OCI-LY3 (cell line): ENCODE results near the gene SFSWAP.

Experiments
- H2AFZ ChIP-seq: fragments of 200-600, 300-600 bp; shearing (Covaris generic); 2 replicates; pipeline ENCODE4 v1.6.0; 2014; ENCODE audit warnings: antibody characterized with exemption, low read depth, low read length
- H3K27ac ChIP-seq: fragments of 200-600, 300-600 bp; sonication (generic); 2 replicates; pipeline ENCODE4 v1.5.1; 2014; ENCODE audit warnings: mild to moderate bottlenecking, low read length, moderate library complexity, mixed read lengths
- H3K27me3 ChIP-seq: fragments of 200-600, 300-600 bp; sonication (generic); 2 replicates; pipeline ENCODE4 v1.6.1; 2014; ENCODE audit warnings: low read depth, low read length, mixed read lengths
- H3K36me3 ChIP-seq: fragments of 200-600, 300-600 bp; sonication (generic); replicated peaks from 2 replicates; pipeline ENCODE3; 2014; ENCODE audit warnings: low read depth, low read length, mixed read lengths
- H3K4me1 ChIP-seq: fragments of 300-600, 200-600 bp; sonication (generic); 2 replicates; pipeline ENCODE4 v1.6.1; 2014; ENCODE audit warnings: low read length, mixed read lengths
- H3K4me2 ChIP-seq: fragments of 200-600, 300-600 bp; sonication (generic); 2 replicates; pipeline ENCODE4 v1.6.1; 2014; ENCODE audit warnings: low read length, mixed read lengths
- H3K4me3 ChIP-seq: fragments of 300-600, 200-600 bp; sonication (generic); 2 replicates; pipeline ENCODE4 v1.5.1; 2014; ENCODE audit warnings: antibody characterized with exemption, mild to moderate bottlenecking, low read length, moderate library complexity
- H3K79me2 ChIP-seq: fragments of 300-600, 200-600 bp; shearing (Covaris generic); 2 replicates; pipeline ENCODE4 v1.6.1; 2014; ENCODE audit warnings: mild to moderate bottlenecking, low read length, mixed read lengths
- H3K9ac ChIP-seq: fragments of 300-600, 200-600 bp; shearing (Covaris generic); 2 replicates; pipeline ENCODE4 v1.6.0; 2014; ENCODE audit warnings: mild to moderate bottlenecking, low read length, moderate library complexity
- H3K9me3 ChIP-seq: fragments of 200-600, 300-600 bp; shearing (Covaris generic); 2 replicates; pipeline ENCODE4 v1.6.1; 2014; ENCODE audit warnings: low read length, mixed read lengths; ENCODE audit not compliant: insufficient read depth
- H4K20me1 ChIP-seq: fragments of 200-600, 300-600 bp; sonication (generic); 2 replicates; pipeline ENCODE4 v1.6.1; 2016; ENCODE audit warnings: low read length, mixed read lengths; ENCODE audit not compliant: insufficient read depth
- CTCF ChIP-seq: fragments of 200-600, 300-600 bp; sonication (generic); IDR thresholded peaks from 2 replicates; pipeline ENCODE4 v1.5.1; 2014; ENCODE audit warnings: antibody characterized with exemption, low read length, low read depth
- EZH2phosphoT487 ChIP-seq: fragments of 200-600 bp; shearing (Covaris generic); IDR thresholded peaks from 2 replicates; pipeline ENCODE4 v1.6.1; 2018; ENCODE audit warnings: antibody characterized with exemption, mixed run types, low read depth

The SFSWAP gene

GRCh38 chr12:131771965-131772364 lies 61.1 kb downstream of the SFSWAP start:
- no peaks in the 10 kb centered on the region for H3K27me3 ChIP-seq
- H4K20me1 ChIP-seq, result peaks cover 10% of the 10 kb centered on the region
- H3K9me3 ChIP-seq, result no peaks in the 10 kb centered on the region
- no peak overlapping the region for H3K27ac ChIP-seq
- TF ChIP-seq EZH2phosphoT487, result no peak
- TF ChIP-seq CTCF, result no peak
- H3K4me1 ChIP-seq, result peaks cover 46% of the 10 kb centered on the region
- H2AFZ ChIP-seq, result no peak overlapping the region
- H3K4me3 ChIP-seq, result no peak overlapping the region
- H3K9ac ChIP-seq, result no peak overlapping the region
- H3K36me3 ChIP-seq, result peaks cover 29% of the 10 kb centered on the region
- H3K79me2 ChIP-seq, result no peaks in the 10 kb centered on the region
- H3K4me2 ChIP-seq, result no peak overlapping the region

GRCh38 chr12:131773582-131774221 lies 62.8 kb downstream of the SFSWAP start:
- Histone ChIP-seq H3K27ac (peak overlapping the region; percentile 81), H3K9ac (peak overlapping the region; percentile 51; the same call in 1 of the 2 replicates)

GRCh38 chr12:131774576-131775391 lies 63.9 kb downstream of the SFSWAP start:
- Histone ChIP-seq H3K4me1 (peaks cover 46% of the 10 kb centered on the region), H3K79me2 (no peaks in the 10 kb centered on the region), H3K27ac (peak overlapping the region; percentile 81), H3K36me3 (peaks cover 36% of the 10 kb centered on the region), H4K20me1 (peaks cover 10% of the 10 kb centered on the region), H3K27me3 (no peaks in the 10 kb centered on the region), H2AFZ (no peak overlapping the region), H3K9me3 (no peaks in the 10 kb centered on the region), H3K4me3 (peak overlapping the region; percentile 55), H3K9ac (peak overlapping the region; percentile 51; the same call in 1 of the 2 replicates), H3K4me2 (peak overlapping the region; percentile 87)
- TF ChIP-seq EZH2phosphoT487 (no peak), CTCF (no peak)

More at GRCh38 chr12:131773582-131774221, 62.8 kb downstream of the SFSWAP start:
- Histone ChIP-seq H3K36me3 (peaks cover 31% of the 10 kb centered on the region), H3K9me3 (no peaks in the 10 kb centered on the region), H3K4me2 (peak overlapping the region; percentile 87), H2AFZ (no peak overlapping the region), H3K4me1 (peaks cover 46% of the 10 kb centered on the region), H3K27me3 (no peaks in the 10 kb centered on the region), H3K79me2 (no peaks in the 10 kb centered on the region), H4K20me1 (peaks cover 10% of the 10 kb centered on the region), H3K4me3 (peak overlapping the region; percentile 55)
- no peak for TF ChIP-seq CTCF
- no peak for TF ChIP-seq EZH2phosphoT487

GRCh38 chr12:131775392-131776236 lies 64.7 kb downstream of the SFSWAP start:
- Histone ChIP-seq H3K4me1 (peaks cover 46% of the 10 kb centered on the region), H3K4me2 (peak overlapping the region; percentile 87), H3K36me3 (peaks cover 37% of the 10 kb centered on the region), H3K27me3 (no peaks in the 10 kb centered on the region), H3K9ac (no peak overlapping the region), H3K9me3 (no peaks in the 10 kb centered on the region), H3K27ac (peak overlapping the region; percentile 90), H3K4me3 (peak overlapping the region; percentile 55), H4K20me1 (peaks cover 10% of the 10 kb centered on the region), H3K79me2 (no peaks in the 10 kb centered on the region), H2AFZ (no peak overlapping the region)
- TF ChIP-seq EZH2phosphoT487 (no peak), CTCF (no peak)
